ENCODE results near the gene MIDN. TPM values are rescaled to one million over a fixed set of nuclear protein-coding genes. Genes with fewer than 3 reads are reported as not detected.

The MIDN gene
- total and polyA plus RNA-seq, 2 donors (not counting 3 experiments of a cell fraction or from before 2014, with no cell fraction given), result 20.0 to 85.9 TPM

DNA sequence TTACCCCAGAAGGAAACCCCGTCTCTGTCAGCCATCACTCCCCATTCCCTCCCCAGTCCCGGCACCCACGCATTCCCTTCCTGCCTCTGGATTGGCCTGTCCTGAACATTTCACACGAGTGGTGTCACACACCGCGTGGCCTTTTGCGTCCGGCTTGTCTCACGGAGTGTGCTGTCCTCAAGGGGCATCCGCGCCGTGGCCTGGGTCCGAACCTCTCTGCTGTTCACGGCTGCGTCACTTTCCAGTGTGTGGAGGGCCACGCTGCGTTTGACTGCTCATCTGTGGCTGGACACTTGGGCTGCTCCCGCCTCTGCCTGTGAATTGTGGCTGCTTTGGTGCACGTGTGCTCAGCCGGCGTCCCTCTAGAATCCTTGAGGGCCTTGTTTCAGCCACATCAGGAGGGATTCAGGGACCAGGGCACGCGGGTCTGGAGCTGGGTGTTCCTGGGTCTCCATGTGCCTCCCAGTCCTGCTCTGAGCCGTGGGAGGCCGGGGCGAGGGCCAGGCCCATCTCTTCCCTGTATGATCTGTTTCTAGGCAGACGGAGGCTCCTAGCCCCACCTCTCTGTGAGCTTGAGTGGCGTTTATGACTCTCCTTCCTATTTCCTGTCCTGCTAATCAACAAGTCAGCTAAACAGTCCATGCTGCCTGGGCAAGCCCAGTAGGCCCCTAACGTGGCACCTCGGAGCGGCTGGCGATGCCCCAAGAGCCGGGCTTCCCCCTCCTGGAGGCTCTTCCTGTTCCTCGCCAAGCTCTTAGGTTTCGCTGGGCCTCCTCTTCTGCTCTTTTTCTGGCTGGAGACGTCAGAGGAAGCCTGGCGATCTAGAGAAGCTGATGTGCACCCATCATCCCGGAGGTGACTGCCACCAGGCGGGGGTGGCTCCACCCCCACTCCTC lies 34.7 kb upstream of the MIDN start:
- BruUV-seq (replicated peaks), result no TSS peak
- TF ChIP-seq EZH2 (IDR thresholded peaks at IDR 0.05; ENCODE audit: borderline replicate concordance, low read depth, low read length, severe bottlenecking), result no peak
- no peak for TF ChIP-seq FOS (IDR thresholded peaks at IDR 0.05; ENCODE audit: borderline replicate concordance, insufficient read depth, low read length)
- TF ChIP-seq POLR2AphosphoS5 (IDR thresholded peaks at IDR 0.05; ENCODE audit: insufficient read depth, low read depth, low read length), result peak; percentile 68
- TF ChIP-seq POLR2A (IDR thresholded peaks at IDR 0.05; ENCODE audit: low read depth, low read length), result peak; percentile 27
- TF ChIP-seq JUN (IDR thresholded peaks at IDR 0.05; ENCODE audit: borderline replicate concordance, insufficient read depth, insufficient read length, low read depth), result peak; percentile 25
- TF ChIP-seq MYC (IDR thresholded peaks at IDR 0.05; ENCODE audit: low read depth, low read length), result peak; percentile 63
- TF ChIP-seq, protein P1, sequence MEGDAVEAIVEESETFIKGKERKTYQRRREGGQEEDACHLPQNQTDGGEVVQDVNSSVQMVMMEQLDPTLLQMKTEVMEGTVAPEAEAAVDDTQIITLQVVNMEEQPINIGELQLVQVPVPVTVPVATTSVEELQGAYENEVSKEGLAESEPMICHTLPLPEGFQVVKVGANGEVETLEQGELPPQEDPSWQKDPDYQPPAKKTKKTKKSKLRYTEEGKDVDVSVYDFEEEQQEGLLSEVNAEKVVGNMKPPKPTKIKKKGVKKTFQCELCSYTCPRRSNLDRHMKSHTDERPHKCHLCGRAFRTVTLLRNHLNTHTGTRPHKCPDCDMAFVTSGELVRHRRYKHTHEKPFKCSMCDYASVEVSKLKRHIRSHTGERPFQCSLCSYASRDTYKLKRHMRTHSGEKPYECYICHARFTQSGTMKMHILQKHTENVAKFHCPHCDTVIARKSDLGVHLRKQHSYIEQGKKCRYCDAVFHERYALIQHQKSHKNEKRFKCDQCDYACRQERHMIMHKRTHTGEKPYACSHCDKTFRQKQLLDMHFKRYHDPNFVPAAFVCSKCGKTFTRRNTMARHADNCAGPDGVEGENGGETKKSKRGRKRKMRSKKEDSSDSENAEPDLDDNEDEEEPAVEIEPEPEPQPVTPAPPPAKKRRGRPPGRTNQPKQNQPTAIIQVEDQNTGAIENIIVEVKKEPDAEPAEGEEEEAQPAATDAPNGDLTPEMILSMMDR (IDR thresholded peaks at IDR 0.05; ENCODE audit: extremely low read depth in 1 of 2, insufficient read depth in 1 of 2, low read depth in 1 of 2, low read length in 2 of 2), result no peak
- TF ChIP-seq, protein P2, sequence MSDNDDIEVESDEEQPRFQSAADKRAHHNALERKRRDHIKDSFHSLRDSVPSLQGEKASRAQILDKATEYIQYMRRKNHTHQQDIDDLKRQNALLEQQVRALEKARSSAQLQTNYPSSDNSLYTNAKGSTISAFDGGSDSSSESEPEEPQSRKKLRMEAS (IDR thresholded peaks at IDR 0.05; ENCODE audit: insufficient read depth, insufficient read length), result peak; percentile 26
- no peak for TF ChIP-seq GATA2 (IDR thresholded peaks at IDR 0.05; ENCODE audit: insufficient read depth, insufficient read length, low read depth, low read length)
- Histone ChIP-seq H3K27ac (ENCODE audit: insufficient read depth, low read depth, low read length) (peak overlapping the region; percentile 48), H3K9ac (replicated peaks; ENCODE audit: extremely low read depth, insufficient read depth, low read length) (peak overlapping the region; percentile 14), H2AFZ (ENCODE audit: low read depth, low read length) (peak overlapping the region; percentile 27), H3K79me2 (ENCODE audit: control insufficient read depth, insufficient read depth, low read length) (peaks cover 86% of the 10 kb centered on the region), H3K9me1 (replicated peaks; ENCODE audit: control insufficient read depth, extremely low read depth, insufficient read depth, low read length) (no peaks in the 10 kb centered on the region), H3K27me3 (ENCODE audit: control insufficient read depth in 2 of 2, insufficient read depth in 2 of 2, low read length in 2 of 2) (no peaks in the 10 kb centered on the region), H3K36me3 (ENCODE audit: control insufficient read depth in 2 of 2, extremely low read depth in 1 of 2, insufficient read depth in 2 of 2, low read length in 2 of 2) (peaks cover 0 to 4% of the 10 kb centered on the region in 2 experiments), H3K9me3 (replicated peaks; ENCODE audit: control insufficient read depth, insufficient read depth, low read length) (no peaks in the 10 kb centered on the region), H3K4me1 (ENCODE audit: control insufficient read depth, extremely low read depth, insufficient read depth, low read length) (peaks cover 31% of the 10 kb centered on the region), H4K20me1 (replicated peaks; ENCODE audit: control insufficient read depth, extremely low read depth, insufficient read depth, low read length) (no peaks in the 10 kb centered on the region), H3K4me3 (replicated peaks in 1 of 3; ENCODE audit: insufficient read depth in 1 of 3, low read depth in 1 of 3, low read length in 3 of 3) (no peak overlapping the region), H3K4me2 (ENCODE audit: insufficient read depth, low read length) (peak overlapping the region; percentile 44)
- FAIRE-seq (peak; percentile 98), DNase-seq (ENCODE audit: low read depth, low spot score) (peak; percentile 96)
- intact Hi-C loops (cut with micrococcal nuclease) (no loop called here), dilution Hi-C loops (cut with MboI; ENCODE audit: extremely low pct_ligation_motif_present, low sequenced_read_pairs) (no loop called here)
- ChIA-PET POLR2A (interaction anchor here (0.7 to 1.3 kb wide), 3 partner anchors 40 to 100 kb away, joined by 3 to 10 read pairs (median 9); partner anchors contain the start of gene CIRBP), CTCF (interaction anchor here (0.6 to 2.6 kb wide), 12 partner anchors 9 to 156 kb away, joined by 3 to 14 read pairs (median 5); partner anchors contain the start of genes ATP5F1D and GPX4)

All from endothelial cell of umbilical vein (primary cell).